ENCODE results near the gene RPS21.

GRCh38 chr20:62349556-62350097, 37.3 kb upstream of the RPS21 start:
- TF ChIP-seq CTCF (IDR thresholded peaks at IDR 0.05) (no peak), POLR2A (IDR thresholded peaks at IDR 0.05) (no peak)

All from lower leg skin (tissue), 3 donors.